GM19468 (cell line): ENCODE data around the gene TMEM39B.
"Not testable (repeated sequence)": the region's sequence is repeated elsewhere in the genome, so short reads cannot be mapped to it uniquely, and the experiment has no call there.

ENCODE experiments used
- ATAC-seq: cut with Tn5 transposase; IDR thresholded peaks from one replicate; pipeline ENCODE4 v1.9.1; 2021; ENCODE audit warnings: mild to moderate bottlenecking, moderate library complexity, moderate number of reproducible peaks; ENCODE audit not compliant: unreplicated experiment; ENCODE audit errors: extremely low read depth

TMEM39B gene

DNA sequence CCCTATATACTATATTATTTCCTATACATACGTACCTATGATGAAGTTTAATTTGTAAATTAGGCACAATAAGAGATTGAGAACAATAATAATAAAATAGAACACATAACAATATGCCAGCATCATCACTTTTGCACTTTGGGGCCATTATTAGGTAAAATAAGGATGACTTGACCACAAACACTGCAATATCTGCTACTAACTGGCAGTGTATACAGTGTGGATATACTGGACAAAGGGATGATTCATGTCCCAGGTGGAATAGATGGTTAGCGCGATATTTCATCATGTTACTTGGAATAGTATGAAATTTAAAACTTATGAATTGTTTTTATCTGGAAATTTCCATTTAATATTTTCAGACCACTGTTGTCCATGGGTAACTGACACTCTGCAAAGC, 71.3 kb downstream of the TMEM39B start:
- no peak for ATAC-seq

DNA sequence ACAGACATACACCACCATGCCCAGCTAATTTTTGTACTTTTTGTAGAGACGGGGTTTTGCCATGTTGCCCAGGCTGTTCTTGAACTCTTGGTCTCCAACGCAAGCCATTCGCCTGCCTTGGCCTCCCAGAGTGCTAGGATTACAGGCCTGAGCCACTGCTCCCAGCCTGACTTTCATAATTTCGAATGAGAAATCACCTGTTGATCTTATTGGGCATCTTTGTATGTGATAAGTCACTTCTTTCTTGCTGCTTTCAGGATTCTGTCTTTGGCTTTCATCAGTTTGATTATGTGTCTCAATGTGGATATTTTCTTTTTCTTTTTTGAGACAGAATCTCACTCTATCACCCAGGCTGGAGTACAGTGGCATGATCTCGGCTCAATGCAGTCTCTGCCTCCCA, 75.1 kb downstream of the TMEM39B start:
- ATAC-seq: not testable (repeated sequence)

GRCh38 chr1:32150847-32151246, 78.1 kb downstream of the TMEM39B start:
- ATAC-seq: no peak

GRCh38 chr1:32151319-32151787, 78.6 kb downstream of the TMEM39B start:
- ATAC-seq: no peak
